ENCODE measurements around the gene ARHGEF26.

GRCh38 chr3:154214306-154214705 is 93.1 kb downstream of the ARHGEF26 start:
- TF ChIP-seq EZH2 (IDR thresholded peaks at IDR 0.05; ENCODE audit: borderline replicate concordance, low read depth, low read length, severe bottlenecking) (no peak), CTCF (IDR thresholded peaks at IDR 0.05; ENCODE audit: borderline replicate concordance, extremely low read depth, low read length, poor library complexity, severe bottlenecking) (no peak)

Data from DND-41 (cell line).